ENCODE data around the gene DHX32. TPM values are rescaled to one million over a fixed set of nuclear protein-coding genes. Genes with fewer than 3 reads are reported as not detected.
A peak's percentile ranks its signal among the peaks of the same experiment; 100 is the strongest.

The DHX32 gene
- total and polyA plus RNA-seq, 2 of the 4 experiments (the other 2 are of a cell fraction) = 15.6 to 27.8 TPM

GRCh38 chr10:125812128-125812750, 68.9 kb downstream of the DHX32 start:
- no peak overlapping the region for H2BK20ac ChIP-seq (ENCODE audit: low read depth, low read length)
- 0 out of 4 replicates have a peak, but pooled peaks cover 0 to 1% of the 10 kb centered on the region in 2 experiments for H3K79me1 ChIP-seq (ENCODE audit: low read depth in 1 of 2, low read length in 2 of 2)
- no peak overlapping the region for H2BK5ac ChIP-seq (ENCODE audit: low read depth, low read length, poor library complexity, severe bottlenecking)
- no peak overlapping the region for H3K14ac ChIP-seq (replicated peaks; ENCODE audit: low read depth, low read length)
- no peak overlapping the region for H3K27ac ChIP-seq (ENCODE audit: insufficient read depth, low read length)
- dilution Hi-C loops (cut with HindIII; ENCODE audit: low sequenced_read_pairs, unreplicated experiment) = no loop called here
- BruUV-seq (replicated peaks) = no TSS peak
- H2BK15ac ChIP-seq (ENCODE audit: low read depth, low read length) = no peak overlapping the region
- intact Hi-C loops (cut with micrococcal nuclease) = loop anchor here (5.0 kb wide), 1 partner anchor 60 kb away; no protein-coding TSS in a partner anchor
- no peaks in the 10 kb centered on the region for H3K9me3 ChIP-seq (ENCODE audit: control insufficient read depth, insufficient read depth, low read length)
- H3K4me2 ChIP-seq (ENCODE audit: low read depth, low read length) = no peak overlapping the region
- H2AK5ac ChIP-seq (ENCODE audit: low read depth, low read length) = no peak overlapping the region
- in situ Hi-C loops (cut with MboI; ENCODE audit: low sequenced_read_pairs) = no loop called here
- H3K4me3 ChIP-seq (ENCODE audit: insufficient read depth, low read depth, low read length) = no peak overlapping the region
- POLR2A ChIA-PET (ENCODE audit: unreplicated experiment) = interaction anchor here (0.6 kb wide), 1 partner anchor 16 kb away, joined by 7 read pairs; no protein-coding TSS in a partner anchor
- H3K9ac ChIP-seq (ENCODE audit: low read depth, low read length) = no peak overlapping the region
- no peaks in the 10 kb centered on the region for H3K9me1 ChIP-seq (ENCODE audit: insufficient read depth, low read length)
- no peak overlapping the region for H2AK9ac ChIP-seq (replicated peaks; ENCODE audit: low read depth, low read length, poor library complexity)
- ATAC-seq (ENCODE audit: low read depth) (no peak), DNase-seq (peak; percentile 58)
- H3K4me1 ChIP-seq (ENCODE audit: control insufficient read depth, insufficient read depth, low read length) = no peaks in the 10 kb centered on the region
- CTCF ChIA-PET = no interaction called here
- no peak overlapping the region for H4K8ac ChIP-seq (ENCODE audit: low read depth in 2 of 2, low read length in 2 of 2)
- WGBS, 2 experiments (ENCODE audit: extremely low coverage in 2 of 2, insufficient read length in 1 of 2) = no CpG with 5 or more reads among the region's 1 CpG
- H4K91ac ChIP-seq (ENCODE audit: insufficient read depth, low read depth, low read length) = no peak overlapping the region
- no peak overlapping the region for H3K4ac ChIP-seq (ENCODE audit: low read depth, low read length)
- peaks cover 41% of the 10 kb centered on the region for H3K36me3 ChIP-seq (ENCODE audit: control insufficient read depth, insufficient read depth, low read length)
- H3K18ac ChIP-seq (ENCODE audit: low read depth, low read length) = no peak overlapping the region
- H2AFZ ChIP-seq (replicated peaks; ENCODE audit: low read length, poor library complexity) = no peak overlapping the region
- no peak overlapping the region for H3K56ac ChIP-seq (ENCODE audit: extremely low read depth, insufficient read depth, low read length)
- no peak overlapping the region for H3K23ac ChIP-seq (ENCODE audit: low read depth, low read length)
- H3K27me3 ChIP-seq (ENCODE audit: control insufficient read depth, insufficient read depth, low read length) = no peaks in the 10 kb centered on the region
- H4K5ac ChIP-seq (ENCODE audit: low read depth, low read length) = no peak overlapping the region
- no peak overlapping the region for H2BK120ac ChIP-seq (ENCODE audit: low read depth, low read length)
- H4K20me1 ChIP-seq (ENCODE audit: insufficient read depth, low read length) = no peaks in the 10 kb centered on the region
- no peak for TF ChIP-seq ELK1 (IDR thresholded peaks at IDR 0.05; ENCODE audit: borderline replicate concordance, low read depth, low read length)
- no peak for TF ChIP-seq CHD1 (IDR thresholded peaks at IDR 0.05; ENCODE audit: low read depth, low read length)
- no peak for TF ChIP-seq RFX5 (IDR thresholded peaks at IDR 0.05; ENCODE audit: low read depth, low read length)
- TF ChIP-seq, protein P1, sequence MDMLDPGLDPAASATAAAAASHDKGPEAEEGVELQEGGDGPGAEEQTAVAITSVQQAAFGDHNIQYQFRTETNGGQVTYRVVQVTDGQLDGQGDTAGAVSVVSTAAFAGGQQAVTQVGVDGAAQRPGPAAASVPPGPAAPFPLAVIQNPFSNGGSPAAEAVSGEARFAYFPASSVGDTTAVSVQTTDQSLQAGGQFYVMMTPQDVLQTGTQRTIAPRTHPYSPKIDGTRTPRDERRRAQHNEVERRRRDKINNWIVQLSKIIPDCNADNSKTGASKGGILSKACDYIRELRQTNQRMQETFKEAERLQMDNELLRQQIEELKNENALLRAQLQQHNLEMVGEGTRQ (IDR thresholded peaks at IDR 0.05; ENCODE audit: low read depth, low read length) = no peak
- no peak for TF ChIP-seq FOS (IDR thresholded peaks at IDR 0.05; ENCODE audit: low read depth, low read length)
- no peak for TF ChIP-seq MXI1 (IDR thresholded peaks at IDR 0.05; ENCODE audit: borderline replicate concordance, low read depth, low read length)
- no peak for TF ChIP-seq NFE2L2 (IDR thresholded peaks at IDR 0.05; ENCODE audit: low read depth, low read length)
- no peak for TF ChIP-seq RAD21 (IDR thresholded peaks at IDR 0.05; ENCODE audit: low read length)
- TF ChIP-seq CTCF (conservative IDR thresholded peaks at IDR 0.05; ENCODE audit: low read depth, low read length) = no peak
- TF ChIP-seq RCOR1 (IDR thresholded peaks at IDR 0.05; ENCODE audit: insufficient replicate concordance, low read length) = no peak
- TF ChIP-seq CEBPB (IDR thresholded peaks at IDR 0.05; ENCODE audit: low read depth, low read length) = no peak
- no peak for TF ChIP-seq POLR2A (IDR thresholded peaks at IDR 0.05; ENCODE audit: low read depth, low read length)
- no peak for TF ChIP-seq SMC3 (IDR thresholded peaks at IDR 0.05; ENCODE audit: low read depth, low read length)
- no peak for TF ChIP-seq MAFK (IDR thresholded peaks at IDR 0.05; ENCODE audit: low read depth, low read length)
- TF ChIP-seq MAZ (IDR thresholded peaks at IDR 0.05; ENCODE audit: borderline replicate concordance, low read depth, low read length) = no peak
- TF ChIP-seq BHLHE40 (IDR thresholded peaks at IDR 0.05; ENCODE audit: low read depth, low read length) = no peak

Measured in IMR-90 (cell line).